ENCODE results near the gene CNTNAP2.

GRCh38 chr7:146791344-146792285 is 675.0 kb downstream of the CNTNAP2 start:
- TF ChIP-seq CTCF (conservative IDR thresholded peaks at IDR 0.05 in 1 of 2, IDR thresholded peaks at IDR 0.05 in 1 of 2; ENCODE audit: low read depth in 1 of 2, low read length in 2 of 2) = no peak
- TF ChIP-seq EZH2 (IDR thresholded peaks at IDR 0.05; ENCODE audit: low read length, missing control alignments) = no peak

Measured in fibroblast of lung (primary cell).